OCI-LY7 (cell line): Measurements from ENCODE around the gene ELMOD3. TPM values are rescaled to one million over a fixed set of nuclear protein-coding genes. Genes with fewer than 3 reads are reported as not detected.
A peak's percentile ranks its signal among the peaks of the same experiment; 100 is the strongest.
"Not testable (repeated sequence)": the region's sequence is repeated elsewhere in the genome, so short reads cannot be mapped to it uniquely, and the experiment has no call there.

ENCODE experiments used
- BruUV-seq: library from RNA; stranded (reverse); fragments of 400-500 nt; replicated peaks from 2 replicates; lab custom pipeline; 2021; lab: Mats Ljungman, UMichigan
- CTCF ChIA-PET: fragments of 300-600 bp; sonication (Branson Sonifier 250); formaldehyde crosslinking; loops from one replicate; lab custom pipeline; 2022; ENCODE audit warnings: antibody characterized with exemption; ENCODE audit not compliant: unreplicated experiment; lab: Charles Lee
- POLR2A ChIA-PET: fragments of 300-600 bp; sonication (Branson Sonifier 250); formaldehyde crosslinking; loops from one replicate; lab custom pipeline; 2022; ENCODE audit warnings: antibody characterized with exemption; lab: Charles Lee
- DNase-seq: peaks from one replicate; pipeline ENCODE4 v3.0.0-alpha.2; 2015; ENCODE audit warnings: low spot score
- H2AFZ ChIP-seq: fragments of 200-600 bp; sonication (generic), shearing (Covaris generic); 2 replicates; pipeline ENCODE4 v1.6.1; 2014; ENCODE audit warnings: mild to moderate bottlenecking, antibody characterized with exemption, low read length, moderate library complexity
- H3K27ac ChIP-seq: fragments of 200-600 bp; sonication (generic); 2 replicates; pipeline ENCODE4 v1.5.1; 2014; ENCODE audit warnings: mixed run types, low read depth, mild to moderate bottlenecking, moderate library complexity, low read length, inconsistent platforms; ENCODE audit not compliant: poor library complexity, severe bottlenecking
- H3K36me3 ChIP-seq: fragments of 200-600 bp; sonication (generic); 2 replicates; pipeline ENCODE4 v1.6.1; 2014; ENCODE audit warnings: mild to moderate bottlenecking, antibody characterized with exemption, low read length, moderate library complexity, mixed read lengths; ENCODE audit not compliant: insufficient read depth
- H3K4me1 ChIP-seq: fragments of 200-600 bp; sonication (generic); 2 replicates; pipeline ENCODE4 v1.5.1; 2014; ENCODE audit warnings: mild to moderate bottlenecking, low read length; ENCODE audit not compliant: insufficient read depth, poor library complexity, severe bottlenecking
- H3K4me2 ChIP-seq: fragments of 200-600 bp; sonication (generic); 2 replicates; pipeline ENCODE4 v1.6.1; 2014; ENCODE audit warnings: mild to moderate bottlenecking, low read length
- H3K4me3 ChIP-seq: fragments of 200-600 bp; sonication (generic); 2 replicates; pipeline ENCODE4 v1.5.1; 2014; ENCODE audit warnings: mild to moderate bottlenecking, low read depth, low read length; ENCODE audit not compliant: poor library complexity, severe bottlenecking
- H3K79me2 ChIP-seq: fragments of 200-600 bp; sonication (generic); 2 replicates; pipeline ENCODE4 v1.6.1; 2016; ENCODE audit warnings: low read depth, mild to moderate bottlenecking, low read length, moderate library complexity, mixed read lengths; ENCODE audit not compliant: insufficient read depth
- H3K9me2 ChIP-seq: fragments of 200-600 bp; sonication (generic); 2 replicates; pipeline ENCODE4 v1.6.1; 2016; ENCODE audit warnings: mild to moderate bottlenecking, low read length, mixed read lengths; ENCODE audit not compliant: insufficient read depth
- H3K9me3 ChIP-seq: fragments of 200-600 bp; sonication (generic); 2 replicates; pipeline ENCODE4 v1.6.1; 2014; ENCODE audit warnings: mild to moderate bottlenecking, mixed run types, low read length, mixed read lengths
- H4K20me1 ChIP-seq: fragments of 200-600 bp; sonication (generic); 2 replicates; pipeline ENCODE4 v1.6.1; 2014; ENCODE audit warnings: mild to moderate bottlenecking, antibody characterized with exemption, low read length, moderate library complexity, mixed read lengths; ENCODE audit not compliant: insufficient read depth
- CTCF ChIP-seq: fragments of 200-600 bp; sonication (generic); conservative IDR thresholded peaks from 2 replicates; pipeline ENCODE4 v1.5.1; 2014; ENCODE audit warnings: mild to moderate bottlenecking, antibody characterized with exemption, low read length, moderate library complexity, mixed read lengths
- EZH2phosphoT487 ChIP-seq: fragments of 200-600 bp; sonication (generic); IDR thresholded peaks from 2 replicates; pipeline ENCODE4 v1.6.1; 2018; ENCODE audit warnings: low read depth, borderline replicate concordance, mild to moderate bottlenecking, mixed run types, antibody characterized with exemption, low read length, moderate library complexity, mixed read lengths
- intact Hi-C: fragments of 100-400 bp; cut with micrococcal nuclease; formaldehyde crosslinking; loops from one replicate; pipeline ENCODE4 v1.10.0; 2022; ENCODE audit not compliant: unreplicated experiment
- total RNA-seq, 2 experiments: library from RNA; depleted of rRNA in 1 of 2; stranded (reverse); fragments of >200 nt in 1 of 2; shearing (Covaris generic) in 1 of 2; gene quantifications; 2 replicates each; pipeline ENCODE4 v1.2.3, GENCODE V29; 2014 to 2022

Gene ELMOD3
- total RNA-seq, 2 experiments from 2014 or later = 12.0 to 18.5 TPM

GRCh38 chr2:85327822-85328617 is 26.5 kb upstream of the ELMOD3 start, which contains the start of gene TGOLN2:
Gene TGOLN2 (minus strand): TSS chr2:85327989. CDS start chr2:85327962, 27 bp downstream.
- peaks cover 26% of the 10 kb centered on the region for H4K20me1 ChIP-seq
- peak; percentile 96 for DNase-seq
- H3K4me2 ChIP-seq = peak within 1 kb of the TSS; percentile 99
- H3K9me2 ChIP-seq = no peaks in the 10 kb centered on the region
- H3K4me1 ChIP-seq = peaks cover 26% of the 10 kb centered on the region
- intact Hi-C loops = loop anchor here (1.0 to 2.0 kb wide), 2 partner anchors 26 to 211 kb away; partner anchors contain the start of genes ELMOD3, MAT2A and RETSAT
- TF ChIP-seq EZH2phosphoT487 (no peak), CTCF (no peak)
- BruUV-seq = TSS peak; percentile 94
- ChIA-PET CTCF (interaction anchor here (0.5 to 0.6 kb wide), 2 partner anchors 11 to 211 kb away, joined by 4 to 7 read pairs; partner anchors contain the start of gene MAT2A), POLR2A (interaction anchor here (0.6 to 2.7 kb wide), 20 partner anchors 9 to 1178 kb away, joined by 3 to 12 read pairs (median 4); partner anchors contain the start of genes ELMOD3, GGCX, MAT2A and RETSAT)
- H3K4me3 ChIP-seq = peak within 1 kb of the TSS; percentile 93
- peaks cover 53% of the 10 kb centered on the region for H3K79me2 ChIP-seq
- no peaks in the 10 kb centered on the region for H3K9me3 ChIP-seq
- H2AFZ ChIP-seq = peak within 1 kb of the TSS; percentile 73; the same call in 1 of the 2 replicates
- peak within 1 kb of the TSS; percentile 73 for H3K27ac ChIP-seq
- peaks cover 43% of the 10 kb centered on the region for H3K36me3 ChIP-seq

GRCh38 chr2:85329181-85329651 is 25.4 kb upstream of the ELMOD3 start:
- Histone ChIP-seq H3K79me2 (peaks cover 42% of the 10 kb centered on the region), H3K4me3 (peak overlapping the region; percentile 93), H3K9me2 (no peaks in the 10 kb centered on the region), H3K4me1 (peaks cover 20% of the 10 kb centered on the region), H4K20me1 (peaks cover 21% of the 10 kb centered on the region), H3K27ac (no peak overlapping the region), H2AFZ (no peak overlapping the region), H3K9me3 (no peaks in the 10 kb centered on the region), H3K4me2 (peak overlapping the region; percentile 99), H3K36me3 (peaks cover 31% of the 10 kb centered on the region)
- DNase-seq = no peak
- intact Hi-C loops = no loop called here
- no peak for TF ChIP-seq EZH2phosphoT487
- TF ChIP-seq CTCF = no peak
- POLR2A ChIA-PET = interaction anchor here (2.6 kb wide), 1 partner anchor 20 kb away, joined by 8 read pairs; no protein-coding TSS in a partner anchor
- CTCF ChIA-PET = no interaction called here
- no TSS peak for BruUV-seq

GRCh38 chr2:85329701-85330100 is 24.9 kb upstream of the ELMOD3 start:
- H3K4me2 ChIP-seq, DNase-seq, H3K9me3 ChIP-seq, intact Hi-C loops, POLR2A ChIA-PET, H3K9me2 ChIP-seq, BruUV-seq, CTCF ChIA-PET, H3K4me3 ChIP-seq, H2AFZ ChIP-seq, H3K27ac ChIP-seq: not testable (repeated sequence)
- Histone ChIP-seq H4K20me1 (peaks cover 18% of the 10 kb centered on the region), H3K36me3 (peaks cover 26% of the 10 kb centered on the region), H3K4me1 (peaks cover 15% of the 10 kb centered on the region), H3K79me2 (peaks cover 37% of the 10 kb centered on the region)
